Spleen (tissue), 11 donors: Measurements from ENCODE around the gene SSU72. TPM values are rescaled to one million over a fixed set of nuclear protein-coding genes. Genes with fewer than 3 reads are reported as not detected.

ENCODE experiments used
- DNase-seq: peaks from one replicate; pipeline ENCODE4 v3.0.0-alpha.2; 2020
- H3K27ac ChIP-seq, 8 donors: fragments of 200-600 bp; sonication (generic) in 7 of 8; 1 replicate in 4 of 8; 2 replicates in 4 of 8; pipeline versions ENCODE4 v1.5.0 to v1.8.0; 2016 to 2021; ENCODE audit warnings: inconsistent platforms in 4 of 8, mild to moderate bottlenecking in 4 of 8, moderate library complexity in 1 of 8
- H3K27me3 ChIP-seq, 7 donors: fragments of 200-600 bp; sonication (generic) in 6 of 7; replicated peaks in 1 of 7; 1 replicate in 4 of 7; 2 replicates in 3 of 7; pipeline versions ENCODE4 v1.5.0 to v1.8.0; 2016 to 2021; ENCODE audit warnings: inconsistent platforms in 3 of 7, mild to moderate bottlenecking in 1 of 7
- H3K36me3 ChIP-seq, 6 donors: fragments of 200-600 bp; sonication (generic) in 5 of 6; 1 replicate in 4 of 6; 2 replicates in 2 of 6; pipeline versions ENCODE4 v1.5.0 to v1.8.0; 2016 to 2021; ENCODE audit warnings: inconsistent platforms in 2 of 6
- H3K4me1 ChIP-seq, 6 donors: fragments of 200-600 bp; sonication (generic) in 5 of 6; 1 replicate in 3 of 6; 2 replicates in 3 of 6; pipeline versions ENCODE4 v1.5.0 to v1.8.0; 2016 to 2021; ENCODE audit warnings: inconsistent platforms in 3 of 6
- H3K4me3 ChIP-seq, 8 donors: fragments of 200-600 bp; sonication (generic) in 7 of 8; 1 replicate in 4 of 8; 2 replicates in 4 of 8; pipeline versions ENCODE4 v1.5.0 to v1.8.0; 2016 to 2021; ENCODE audit warnings: inconsistent platforms in 4 of 8, mild to moderate bottlenecking in 4 of 8, moderate library complexity in 2 of 8
- H3K9me3 ChIP-seq, 8 donors: fragments of 200-600 bp; sonication (generic) in 7 of 8; 1 replicate in 4 of 8; 2 replicates in 4 of 8; pipeline versions ENCODE4 v1.5.0 to v1.8.0; 2016 to 2021; ENCODE audit warnings: inconsistent platforms in 4 of 8
- POLR2A ChIP-seq, 3 donors: fragments of 450-650 bp; IDR thresholded peaks; one replicate each; pipeline ENCODE4 v1.5.1; 2017; ENCODE audit warnings: antibody characterized with exemption in 3 of 3, mild to moderate bottlenecking in 1 of 3
- POLR2AphosphoS5 ChIP-seq, 3 donors: sonication (generic); formaldehyde crosslinking; IDR thresholded peaks; one replicate each; pipeline ENCODE4 v1.5.1; 2017; ENCODE audit warnings: antibody characterized with exemption in 3 of 3
- WGBS, 5 donors: extraction: QIAGEN DNeasy Blood & Tissue Kit in 3 of 5; methylation state at CpG; one replicate each; pipeline versions ENCODE4 v1.1.5 to v1.1.7; 2013 to 2018; 5-methylcytosine and 5-hydroxymethylcytosine counted together
- intact Hi-C: fragments of 100-400 bp; cut with DNase I; formaldehyde crosslinking; loops from one replicate; pipeline ENCODE4 v1.15.0; 2023; ENCODE audit warnings: low total_unique reads
- polyA plus RNA-seq, 3 donors: library from polyadenylated mRNA; stranded (reverse); fragments of 200-250 nt; gene quantifications; one replicate each; pipeline ENCODE4 v1.2.1, GENCODE V29; 2013
- total RNA-seq, 7 donors: library from RNA; depleted of rRNA in 3 of 7; stranded (reverse); fragments of >200 nt in 3 of 7; fragmentation: NEBNext Ultra II Directional in 4 of 7; extraction: Animal tissue kit (Norgen Biotek cat#: 25700) in 4 of 7; gene quantifications; one replicate each; pipeline versions ENCODE4 v1.1.0 to v1.2.1, GENCODE V29; 2016 to 2021
- TF ChIP-seq, protein P1 (sequence below), 11 experiments: fragments of 200-600 bp in 7 of 11; fragments of 450-650 bp in 4 of 11; sonication (generic) in 4 of 11; IDR thresholded peaks in 8 of 11; conservative IDR thresholded peaks in 3 of 11; 1 replicate in 7 of 11; 2 replicates in 4 of 11; pipeline versions ENCODE4 v1.4.0 to v1.8.0; 2016 to 2021; ENCODE audit warnings: antibody characterized with exemption in 11 of 11, inconsistent platforms in 4 of 11, mild to moderate bottlenecking in 1 of 11
- donor health status: healthy with polysubstance abuse.
- donor health status: DM: no; HTN: no; CAD: no; lungs with moderate emphysema.
- donor health status: DM: no; HTN: no; CAD: no.
- donor health status: Bipolar disorder and iron deficiency.
- donor health status: healthy.
- donor health status: DM: no; HTN: no; CAD: no.
- donor health status: DM: yes; HTN: yes; CAD: no.

Gene SSU72
- total and polyA plus RNA-seq, 10 donors, result 86.7 to 168 (median 107) TPM

DNA sequence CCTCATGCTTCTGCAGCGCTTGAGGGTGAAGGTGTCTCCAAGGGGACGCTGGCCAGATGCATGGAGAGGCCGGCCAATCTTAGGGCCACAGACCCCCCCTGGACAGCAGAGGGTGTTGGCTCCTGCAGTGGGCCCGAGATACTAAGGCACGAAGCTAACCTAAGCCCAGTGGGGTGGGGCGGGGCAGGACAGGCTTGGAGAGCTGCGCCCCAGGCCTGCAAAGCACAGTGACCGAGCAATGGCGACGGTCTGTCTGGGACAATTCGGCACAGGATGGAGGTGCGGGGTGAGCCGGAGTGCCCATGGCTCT is 24.0 kb upstream of the SSU72 start:
- Histone ChIP-seq H3K4me1 (peaks cover 8 to 64% (median 43%) of the 10 kb centered on the region in 6 donors), H3K27me3 (peaks cover 0 to 51% (median 15%) of the 10 kb centered on the region in 7 donors), H3K27ac (no peak overlapping the region), H3K36me3 (no peaks in the 10 kb centered on the region), H3K4me3 (peak overlapping the region in 2 of 8 donors; percentile 43 to 80), H3K9me3 (no peaks in the 10 kb centered on the region)
- intact Hi-C loops, result no loop called here
- DNase-seq, result no peak
- TF ChIP-seq POLR2AphosphoS5 (IDR thresholded peaks at IDR 0.05) (no peak), POLR2A (IDR thresholded peaks at IDR 0.05) (no peak)
- TF ChIP-seq, protein P1, sequence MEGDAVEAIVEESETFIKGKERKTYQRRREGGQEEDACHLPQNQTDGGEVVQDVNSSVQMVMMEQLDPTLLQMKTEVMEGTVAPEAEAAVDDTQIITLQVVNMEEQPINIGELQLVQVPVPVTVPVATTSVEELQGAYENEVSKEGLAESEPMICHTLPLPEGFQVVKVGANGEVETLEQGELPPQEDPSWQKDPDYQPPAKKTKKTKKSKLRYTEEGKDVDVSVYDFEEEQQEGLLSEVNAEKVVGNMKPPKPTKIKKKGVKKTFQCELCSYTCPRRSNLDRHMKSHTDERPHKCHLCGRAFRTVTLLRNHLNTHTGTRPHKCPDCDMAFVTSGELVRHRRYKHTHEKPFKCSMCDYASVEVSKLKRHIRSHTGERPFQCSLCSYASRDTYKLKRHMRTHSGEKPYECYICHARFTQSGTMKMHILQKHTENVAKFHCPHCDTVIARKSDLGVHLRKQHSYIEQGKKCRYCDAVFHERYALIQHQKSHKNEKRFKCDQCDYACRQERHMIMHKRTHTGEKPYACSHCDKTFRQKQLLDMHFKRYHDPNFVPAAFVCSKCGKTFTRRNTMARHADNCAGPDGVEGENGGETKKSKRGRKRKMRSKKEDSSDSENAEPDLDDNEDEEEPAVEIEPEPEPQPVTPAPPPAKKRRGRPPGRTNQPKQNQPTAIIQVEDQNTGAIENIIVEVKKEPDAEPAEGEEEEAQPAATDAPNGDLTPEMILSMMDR (IDR thresholded peaks at IDR 0.05 in 8 of 11, conservative IDR thresholded peaks at IDR 0.05 in 3 of 11), result no peak
- WGBS, 5 donors, result 92 to 94% (median 92%) methylated on average over 13 of the region's 13 CpGs

DNA sequence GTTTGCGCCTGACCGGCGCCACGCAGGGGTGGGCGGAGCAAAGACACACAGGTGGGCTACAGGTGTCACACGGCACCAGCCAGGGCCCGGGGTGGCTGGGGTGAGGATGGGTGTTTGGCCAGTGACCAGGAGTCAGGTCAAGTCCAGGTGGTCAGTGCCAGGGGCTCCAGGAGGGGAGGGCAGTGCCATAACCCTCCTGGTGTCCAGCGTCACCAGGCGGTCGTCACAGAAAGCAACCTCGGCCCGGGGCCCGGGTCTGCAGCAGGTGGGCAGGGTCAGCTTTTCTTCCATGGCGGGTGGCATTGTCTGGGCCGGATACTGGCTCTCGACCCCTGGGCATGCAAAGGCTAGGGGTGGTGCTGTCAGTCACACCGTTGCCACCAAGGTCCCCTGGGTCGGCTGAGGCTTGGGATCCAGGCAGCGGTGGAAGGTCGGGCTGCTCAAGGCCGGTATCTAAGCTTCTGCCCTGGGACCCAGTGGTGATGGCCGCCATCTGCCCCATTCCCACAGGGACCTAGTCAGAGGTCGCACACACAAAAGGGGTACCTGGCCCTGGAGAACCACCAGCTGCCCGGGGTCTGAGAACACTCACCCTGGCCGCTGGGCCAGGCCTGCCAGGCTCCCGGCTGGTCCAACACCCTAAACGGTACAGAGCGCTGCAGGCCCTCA is 23.5 kb upstream of the SSU72 start:
- H3K4me1 ChIP-seq, result peaks cover 8 to 60% (median 42%) of the 10 kb centered on the region in 6 donors
- TF ChIP-seq, protein P1 (IDR thresholded peaks at IDR 0.05 in 8 of 11, conservative IDR thresholded peaks at IDR 0.05 in 3 of 11), result no peak
- TF ChIP-seq POLR2AphosphoS5 (IDR thresholded peaks at IDR 0.05) (no peak), POLR2A (IDR thresholded peaks at IDR 0.05) (no peak)
- WGBS, 5 donors, result 81 to 93% (median 85%) methylated on average over 18 to 28 of the region's 28 CpGs
- intact Hi-C loops, result no loop called here
- peak overlapping the region in 2 of 8 donors; percentile 9 to 39 for H3K4me3 ChIP-seq
- no peaks in the 10 kb centered on the region for H3K36me3 ChIP-seq
- H3K27me3 ChIP-seq, result peaks cover 0 to 51% (median 15%) of the 10 kb centered on the region in 7 donors
- no peaks in the 10 kb centered on the region for H3K9me3 ChIP-seq
- H3K27ac ChIP-seq, result no peak overlapping the region
- no peak for DNase-seq

DNA sequence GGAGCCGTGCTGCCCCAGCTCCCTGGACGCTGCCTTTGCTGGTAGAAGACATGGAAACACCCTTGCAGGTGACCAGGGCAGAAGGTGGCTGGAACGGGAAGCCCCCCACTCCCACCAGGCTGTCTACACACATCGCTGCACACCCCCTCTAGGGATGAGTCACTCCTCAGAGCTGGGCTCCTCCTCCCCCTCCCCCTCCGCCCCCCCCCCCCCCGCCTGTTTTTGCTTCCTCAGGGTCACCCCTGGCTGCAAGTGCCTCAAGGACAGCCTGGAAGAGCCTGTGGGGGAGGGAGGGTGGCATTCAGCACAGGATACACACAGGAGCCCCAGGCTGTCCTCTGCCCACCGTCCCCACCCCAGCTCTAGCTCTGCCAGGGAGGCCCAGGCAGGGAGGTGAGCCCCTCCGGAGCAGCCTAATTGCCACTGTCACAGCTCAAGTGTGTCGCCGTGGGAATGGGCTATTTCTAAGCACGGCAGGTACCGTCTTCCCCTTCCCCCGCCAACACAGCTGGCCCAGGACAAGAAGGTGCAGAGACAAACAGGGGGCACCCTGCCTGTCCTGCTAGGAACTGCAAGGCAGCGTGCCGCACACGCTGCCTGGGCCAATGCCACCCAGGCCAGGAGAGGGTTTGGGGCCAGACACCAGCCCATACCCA is 22.7 kb upstream of the SSU72 start:
- Histone ChIP-seq H3K9me3 (no peaks in the 10 kb centered on the region), H3K36me3 (no peaks in the 10 kb centered on the region), H3K27ac (no peak overlapping the region), H3K4me1 (peaks cover 8 to 52% (median 35%) of the 10 kb centered on the region in 6 donors), H3K27me3 (peaks cover 0 to 51% (median 15%) of the 10 kb centered on the region in 7 donors), H3K4me3 (peak overlapping the region in 2 of 8 donors; percentile 9 to 39)
- intact Hi-C loops, result no loop called here
- WGBS, 5 donors, result 18 to 44% (median 32%) methylated on average over 10 to 15 of the region's 16 CpGs
- peak; percentile 78 for DNase-seq
- TF ChIP-seq, protein P1 (IDR thresholded peaks at IDR 0.05 in 8 of 11, conservative IDR thresholded peaks at IDR 0.05 in 3 of 11), result peak in 8 of 11 experiments; percentile 12 to 45 (median 36)
- no peak for TF ChIP-seq POLR2A (IDR thresholded peaks at IDR 0.05)
- peak in 2 of 3 donors; percentile 15 to 45 for TF ChIP-seq POLR2AphosphoS5 (IDR thresholded peaks at IDR 0.05)
